HPDE6-E6E7 (cell line): ENCODE data around the gene NUMB.

Experiments used
- DNase-seq: peaks from one replicate; pipeline ENCODE4 v3.0.0; 2011; ENCODE audit warnings: missing footprints; ENCODE audit errors: extremely low spot score

The NUMB gene

GRCh38 chr14:73261075-73261474, 197.3 kb downstream of the NUMB start:
- DNase-seq = no peak

GRCh38 chr14:73260574-73260973, 197.8 kb downstream of the NUMB start:
- no peak for DNase-seq

GRCh38 chr14:73259837-73260236, 198.5 kb downstream of the NUMB start:
- DNase-seq = no peak

GRCh38 chr14:73258845-73259611, 199.3 kb downstream of the NUMB start:
- DNase-seq = no peak

GRCh38 chr14:73258076-73258475, 200.3 kb downstream of the NUMB start:
- no peak for DNase-seq

GRCh38 chr14:73255693-73256225, 202.6 kb downstream of the NUMB start:
- DNase-seq = no peak

GRCh38 chr14:73255005-73255400, 203.3 kb downstream of the NUMB start:
- DNase-seq = no peak

- no peak for DNase-seq
Observed at GRCh38 chr14:73254247-73255004, 203.9 kb downstream of the NUMB start.

- no peak for DNase-seq
Observed at GRCh38 chr14:73253721-73254120, 204.6 kb downstream of the NUMB start.

- DNase-seq = no peak
Observed at GRCh38 chr14:73253323-73253610, 205.1 kb downstream of the NUMB start.

GRCh38 chr14:73252491-73253322, 205.6 kb downstream of the NUMB start:
- DNase-seq = no peak

GRCh38 chr14:73251516-73252215, 206.7 kb downstream of the NUMB start:
- DNase-seq = no peak

- no peak for DNase-seq
Observed at GRCh38 chr14:73250781-73251500, 207.4 kb downstream of the NUMB start.

GRCh38 chr14:73250317-73250713, 208.0 kb downstream of the NUMB start:
- DNase-seq = no peak

GRCh38 chr14:73249564-73250316, 208.6 kb downstream of the NUMB start:
- DNase-seq = no peak

GRCh38 chr14:73249108-73249507, 209.2 kb downstream of the NUMB start:
- DNase-seq = no peak

- no peak for DNase-seq
Observed at GRCh38 chr14:73248108-73248868, 210.1 kb downstream of the NUMB start.

GRCh38 chr14:73246387-73247150, 211.8 kb downstream of the NUMB start:
- DNase-seq = no peak
